ENCODE results near the gene GRIN2C. TPM values are rescaled to one million over a fixed set of nuclear protein-coding genes. Genes with fewer than 3 reads are reported as not detected.

GRIN2C gene
- total RNA-seq, 1 experiment from 2014 or later = 5.2 TPM

DNA sequence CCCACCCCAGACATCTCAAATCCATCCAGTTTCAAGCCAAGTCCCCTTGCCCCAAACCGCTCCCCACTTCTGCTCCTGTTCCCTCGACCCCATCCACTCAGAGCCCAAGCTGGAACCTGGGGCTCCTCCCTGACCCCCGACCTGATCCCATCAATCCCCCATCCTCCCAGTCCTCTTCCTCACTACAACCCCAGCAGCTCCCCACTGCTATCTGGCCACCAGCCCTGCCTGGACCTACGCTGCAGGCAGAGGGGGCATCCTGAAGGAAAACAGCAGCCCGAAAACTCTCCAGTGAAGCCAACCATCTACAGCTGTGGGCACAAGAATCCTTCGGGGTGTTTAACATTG is 9.2 kb upstream of the GRIN2C start:
- Mint-ChIP-seq H3K4me3 (ENCODE audit: unreplicated experiment) (no peak overlapping the region), H3K4me1 (ENCODE audit: low read depth, unreplicated experiment) (peaks cover 15% of the 10 kb centered on the region), H3K27ac (ENCODE audit: unreplicated experiment) (no peak overlapping the region), H3K27me3 (ENCODE audit: insufficient read depth, unreplicated experiment) (no peaks in the 10 kb centered on the region), H3K36me3 (ENCODE audit: insufficient read depth, unreplicated experiment) (peaks cover 15% of the 10 kb centered on the region), H3K9me3 (ENCODE audit: unreplicated experiment) (no peaks in the 10 kb centered on the region)
- DNase-seq = no peak
- CTCF ChIA-PET = no interaction called here
- no TSS peak for BruUV-seq (replicated peaks)
- Histone ChIP-seq H3K4me3 (ENCODE audit: low read depth, low read length) (no peak overlapping the region), H3K27me3 (replicated peaks; ENCODE audit: control insufficient read depth, insufficient read depth, low read length) (no peaks in the 10 kb centered on the region), H3K36me3 (ENCODE audit: control insufficient read depth, insufficient read depth, low read length) (no peaks in the 10 kb centered on the region; the same call in 1 of the 2 replicates), H3K9me3 (no peaks in the 10 kb centered on the region), H3K4me1 (peaks cover 8% of the 10 kb centered on the region)
- intact Hi-C loops (cut with micrococcal nuclease; ENCODE audit: unreplicated experiment) = no loop called here
- POLR2A ChIA-PET = no interaction called here
- no peak for TF ChIP-seq CTCF (IDR thresholded peaks at IDR 0.05; ENCODE audit: insufficient read depth in 1 of 2, low read depth in 1 of 2, low read length in 1 of 2, severe bottlenecking in 1 of 2, unreplicated experiment in 1 of 2)

GRCh38 chr17:74868251-74868907 is 8.7 kb upstream of the GRIN2C start:
- DNase-seq = no peak
- no peaks in the 10 kb centered on the region for H3K27me3 Mint-ChIP-seq (ENCODE audit: insufficient read depth, unreplicated experiment)
- H3K27ac Mint-ChIP-seq (ENCODE audit: unreplicated experiment) = no peak overlapping the region
- peaks cover 19% of the 10 kb centered on the region for H3K4me1 Mint-ChIP-seq (ENCODE audit: low read depth, unreplicated experiment)
- no peak overlapping the region for H3K4me3 Mint-ChIP-seq (ENCODE audit: unreplicated experiment)
- POLR2A ChIA-PET = no interaction called here
- intact Hi-C loops (cut with micrococcal nuclease; ENCODE audit: unreplicated experiment) = no loop called here
- H3K36me3 Mint-ChIP-seq (ENCODE audit: insufficient read depth, unreplicated experiment) = peaks cover 15% of the 10 kb centered on the region
- Histone ChIP-seq H3K27me3 (replicated peaks; ENCODE audit: control insufficient read depth, insufficient read depth, low read length) (no peaks in the 10 kb centered on the region), H3K4me1 (peaks cover 9% of the 10 kb centered on the region; the same call in 1 of the 2 replicates), H3K4me3 (ENCODE audit: low read depth, low read length) (no peak overlapping the region), H3K36me3 (ENCODE audit: control insufficient read depth, insufficient read depth, low read length) (peaks cover 3% of the 10 kb centered on the region; the same call in 1 of the 2 replicates), H3K9me3 (no peaks in the 10 kb centered on the region)
- CTCF ChIA-PET = no interaction called here
- TF ChIP-seq CTCF (IDR thresholded peaks at IDR 0.05; ENCODE audit: insufficient read depth in 1 of 2, low read depth in 1 of 2, low read length in 1 of 2, severe bottlenecking in 1 of 2, unreplicated experiment in 1 of 2) = no peak
- no peaks in the 10 kb centered on the region for H3K9me3 Mint-ChIP-seq (ENCODE audit: unreplicated experiment)
- no TSS peak for BruUV-seq (replicated peaks)

DNA sequence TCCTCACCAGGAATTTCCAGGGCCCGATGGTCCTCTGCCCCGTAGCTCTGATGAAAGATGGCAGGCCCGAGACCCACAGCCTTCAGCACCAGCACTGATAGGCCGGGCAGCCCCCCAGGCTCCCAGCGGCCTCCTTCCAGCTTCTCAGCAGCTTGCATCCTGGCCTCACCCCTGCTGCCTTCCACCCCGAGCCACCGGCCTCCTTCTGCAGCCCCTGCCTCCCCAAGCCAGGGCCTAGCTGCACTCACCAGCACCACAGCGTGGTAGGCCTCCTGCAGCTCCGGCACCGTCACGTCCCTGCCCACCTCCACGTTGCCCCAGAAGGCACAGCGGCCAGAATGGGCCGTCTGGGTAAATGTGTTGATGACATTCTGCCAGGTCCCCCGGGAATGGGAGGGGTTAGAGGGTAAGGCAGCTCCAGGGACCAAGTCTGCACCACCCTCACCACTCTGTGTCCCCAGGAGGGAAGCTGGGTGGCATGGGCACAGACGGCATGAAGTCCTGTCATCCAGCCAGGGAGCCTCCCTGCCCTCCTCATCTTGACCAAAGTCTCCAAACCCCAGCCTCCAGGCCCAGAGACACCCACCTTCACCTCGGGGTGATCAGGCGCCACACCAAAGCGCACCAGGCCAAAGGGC is 6.6 kb upstream of the GRIN2C start:
- H3K9me3 Mint-ChIP-seq (ENCODE audit: unreplicated experiment) = no peaks in the 10 kb centered on the region
- Histone ChIP-seq H3K4me1 (peaks cover 19% of the 10 kb centered on the region), H3K36me3 (ENCODE audit: control insufficient read depth, insufficient read depth, low read length) (peaks cover 3% of the 10 kb centered on the region; the same call in 1 of the 2 replicates), H3K27me3 (replicated peaks; ENCODE audit: control insufficient read depth, insufficient read depth, low read length) (no peaks in the 10 kb centered on the region), H3K9me3 (no peaks in the 10 kb centered on the region), H3K4me3 (ENCODE audit: low read depth, low read length) (no peak overlapping the region)
- H3K36me3 Mint-ChIP-seq (ENCODE audit: insufficient read depth, unreplicated experiment) = peaks cover 11% of the 10 kb centered on the region
- no peak overlapping the region for H3K27ac Mint-ChIP-seq (ENCODE audit: unreplicated experiment)
- no peaks in the 10 kb centered on the region for H3K27me3 Mint-ChIP-seq (ENCODE audit: insufficient read depth, unreplicated experiment)
- no peak for DNase-seq
- ChIA-PET POLR2A (no interaction called here), CTCF (interaction anchor here (1.0 to 2.0 kb wide), 3 partner anchors 24 to 121 kb away, joined by 3 to 9 read pairs (median 4); no protein-coding TSS in a partner anchor)
- no TSS peak for BruUV-seq (replicated peaks)
- TF ChIP-seq CTCF (IDR thresholded peaks at IDR 0.05; ENCODE audit: insufficient read depth in 1 of 2, low read depth in 1 of 2, low read length in 1 of 2, severe bottlenecking in 1 of 2, unreplicated experiment in 1 of 2) = no peak
- H3K4me3 Mint-ChIP-seq (ENCODE audit: unreplicated experiment) = no peak overlapping the region
- peaks cover 10% of the 10 kb centered on the region for H3K4me1 Mint-ChIP-seq (ENCODE audit: low read depth, unreplicated experiment)
- intact Hi-C loops (cut with micrococcal nuclease; ENCODE audit: unreplicated experiment) = no loop called here

All from Caco-2 (cell line).